Measurements from ENCODE around the gene PACRGL. TPM values are rescaled to one million over a fixed set of nuclear protein-coding genes. Genes with fewer than 3 reads are reported as not detected.

Gene PACRGL
- total and polyA plus RNA-seq, 10 of the 15 experiments (the other 5 are each of a cell fraction or from before 2014, with no cell fraction given), result 1.7 to 17.2 (median 7.3) TPM

DNA sequence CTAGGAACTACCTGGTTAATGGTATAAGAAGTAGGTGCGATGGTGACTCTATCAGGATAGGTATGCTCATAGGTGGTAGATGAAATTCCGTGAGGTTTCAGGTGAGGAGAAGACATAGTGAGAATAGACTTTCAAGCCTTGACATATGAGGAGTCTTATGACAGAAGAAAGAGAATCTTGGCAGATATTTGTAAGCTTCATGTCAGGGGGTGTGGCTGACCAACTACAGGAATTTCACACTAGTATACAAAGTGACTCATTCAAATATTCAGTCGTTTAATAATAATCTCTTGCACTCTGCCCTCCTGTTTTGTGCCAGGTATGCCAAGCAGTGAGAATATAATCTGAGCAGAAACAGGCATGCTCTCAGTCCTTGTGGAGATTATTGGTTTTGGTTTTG lies 22.8 kb downstream of the PACRGL start:
- H3K4me1 ChIP-seq (ENCODE audit: control insufficient read depth, insufficient read depth, low read length), result no peaks in the 10 kb centered on the region
- ChIA-PET RAD21 (ENCODE audit: unreplicated experiment) (no interaction called here), SMC1A (ENCODE audit: uncharacterized antibody, unreplicated experiment) (no interaction called here), CTCF (interaction anchor here (0.6 kb wide), 2 partner anchors 50 to 203 kb away, joined by 3 read pairs; no protein-coding TSS in a partner anchor), POLR2A (no interaction called here)
- no peak for FAIRE-seq
- H3K9ac ChIP-seq (ENCODE audit: control insufficient read depth, insufficient read depth, low read length), result no peak overlapping the region
- no TSS peak for BruUV-seq (replicated peaks)
- no peaks in the 10 kb centered on the region for H3K79me2 ChIP-seq (ENCODE audit: control insufficient read depth, insufficient read depth, low read length)
- H3K4me2 ChIP-seq (ENCODE audit: control insufficient read depth, insufficient read depth), result no peak overlapping the region
- H2AFZ ChIP-seq (ENCODE audit: control insufficient read depth, low read depth, low read length), result no peak overlapping the region
- no peaks in the 10 kb centered on the region for H3K27me3 ChIP-seq (replicated peaks in 1 of 2; ENCODE audit: control insufficient read depth in 2 of 2, insufficient read depth in 2 of 2, low read length in 1 of 2)
- no peak for DNase-seq (ENCODE audit: low read depth, low spot score)
- ATAC-seq, result no peak
- in situ Hi-C loops (cut with MboI) (no loop called here), intact Hi-C loops (cut with micrococcal nuclease; ENCODE audit: unreplicated experiment) (no loop called here)
- H3K9me3 ChIP-seq (replicated peaks; ENCODE audit: control insufficient read depth, insufficient read depth, low read length), result no peaks in the 10 kb centered on the region; the same call in 2 of the 3 replicates
- no peak overlapping the region for H3K4me3 ChIP-seq
- H3K36me3 ChIP-seq (ENCODE audit: control insufficient read depth in 2 of 2, insufficient read depth in 2 of 2, low read length in 1 of 2), result no peaks in the 10 kb centered on the region; a peak in 2 of 4 replicates
- no peak overlapping the region for H3K27ac ChIP-seq (ENCODE audit: control insufficient read depth, insufficient read depth)
- 35% methylated on average over 3 of the region's 3 CpGs for WGBS (ENCODE audit: insufficient coverage, insufficient replicate concordance, low lambda C conversion rate, missing lambda C conversion rate)
- H4K20me1 ChIP-seq (ENCODE audit: control insufficient read depth, insufficient read depth), result no peaks in the 10 kb centered on the region
- no peak for TF ChIP-seq BCL11A (IDR thresholded peaks at IDR 0.05; ENCODE audit: low read depth, low read length)
- no peak for TF ChIP-seq KDM1A (IDR thresholded peaks at IDR 0.05; ENCODE audit: borderline replicate concordance)
- TF ChIP-seq, protein P1, sequence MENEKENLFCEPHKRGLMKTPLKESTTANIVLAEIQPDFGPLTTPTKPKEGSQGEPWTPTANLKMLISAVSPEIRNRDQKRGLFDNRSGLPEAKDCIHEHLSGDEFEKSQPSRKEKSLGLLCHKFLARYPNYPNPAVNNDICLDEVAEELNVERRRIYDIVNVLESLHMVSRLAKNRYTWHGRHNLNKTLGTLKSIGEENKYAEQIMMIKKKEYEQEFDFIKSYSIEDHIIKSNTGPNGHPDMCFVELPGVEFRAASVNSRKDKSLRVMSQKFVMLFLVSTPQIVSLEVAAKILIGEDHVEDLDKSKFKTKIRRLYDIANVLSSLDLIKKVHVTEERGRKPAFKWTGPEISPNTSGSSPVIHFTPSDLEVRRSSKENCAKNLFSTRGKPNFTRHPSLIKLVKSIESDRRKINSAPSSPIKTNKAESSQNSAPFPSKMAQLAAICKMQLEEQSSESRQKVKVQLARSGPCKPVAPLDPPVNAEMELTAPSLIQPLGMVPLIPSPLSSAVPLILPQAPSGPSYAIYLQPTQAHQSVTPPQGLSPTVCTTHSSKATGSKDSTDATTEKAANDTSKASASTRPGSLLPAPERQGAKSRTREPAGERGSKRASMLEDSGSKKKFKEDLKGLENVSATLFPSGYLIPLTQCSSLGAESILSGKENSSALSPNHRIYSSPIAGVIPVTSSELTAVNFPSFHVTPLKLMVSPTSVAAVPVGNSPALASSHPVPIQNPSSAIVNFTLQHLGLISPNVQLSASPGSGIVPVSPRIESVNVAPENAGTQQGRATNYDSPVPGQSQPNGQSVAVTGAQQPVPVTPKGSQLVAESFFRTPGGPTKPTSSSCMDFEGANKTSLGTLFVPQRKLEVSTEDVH (IDR thresholded peaks at IDR 0.05; ENCODE audit: low read depth, partially characterized antibody), result no peak
- TF ChIP-seq TAF1 (IDR thresholded peaks at IDR 0.05; ENCODE audit: borderline replicate concordance, low read depth, low read length), result no peak
- TF ChIP-seq, protein P2, sequence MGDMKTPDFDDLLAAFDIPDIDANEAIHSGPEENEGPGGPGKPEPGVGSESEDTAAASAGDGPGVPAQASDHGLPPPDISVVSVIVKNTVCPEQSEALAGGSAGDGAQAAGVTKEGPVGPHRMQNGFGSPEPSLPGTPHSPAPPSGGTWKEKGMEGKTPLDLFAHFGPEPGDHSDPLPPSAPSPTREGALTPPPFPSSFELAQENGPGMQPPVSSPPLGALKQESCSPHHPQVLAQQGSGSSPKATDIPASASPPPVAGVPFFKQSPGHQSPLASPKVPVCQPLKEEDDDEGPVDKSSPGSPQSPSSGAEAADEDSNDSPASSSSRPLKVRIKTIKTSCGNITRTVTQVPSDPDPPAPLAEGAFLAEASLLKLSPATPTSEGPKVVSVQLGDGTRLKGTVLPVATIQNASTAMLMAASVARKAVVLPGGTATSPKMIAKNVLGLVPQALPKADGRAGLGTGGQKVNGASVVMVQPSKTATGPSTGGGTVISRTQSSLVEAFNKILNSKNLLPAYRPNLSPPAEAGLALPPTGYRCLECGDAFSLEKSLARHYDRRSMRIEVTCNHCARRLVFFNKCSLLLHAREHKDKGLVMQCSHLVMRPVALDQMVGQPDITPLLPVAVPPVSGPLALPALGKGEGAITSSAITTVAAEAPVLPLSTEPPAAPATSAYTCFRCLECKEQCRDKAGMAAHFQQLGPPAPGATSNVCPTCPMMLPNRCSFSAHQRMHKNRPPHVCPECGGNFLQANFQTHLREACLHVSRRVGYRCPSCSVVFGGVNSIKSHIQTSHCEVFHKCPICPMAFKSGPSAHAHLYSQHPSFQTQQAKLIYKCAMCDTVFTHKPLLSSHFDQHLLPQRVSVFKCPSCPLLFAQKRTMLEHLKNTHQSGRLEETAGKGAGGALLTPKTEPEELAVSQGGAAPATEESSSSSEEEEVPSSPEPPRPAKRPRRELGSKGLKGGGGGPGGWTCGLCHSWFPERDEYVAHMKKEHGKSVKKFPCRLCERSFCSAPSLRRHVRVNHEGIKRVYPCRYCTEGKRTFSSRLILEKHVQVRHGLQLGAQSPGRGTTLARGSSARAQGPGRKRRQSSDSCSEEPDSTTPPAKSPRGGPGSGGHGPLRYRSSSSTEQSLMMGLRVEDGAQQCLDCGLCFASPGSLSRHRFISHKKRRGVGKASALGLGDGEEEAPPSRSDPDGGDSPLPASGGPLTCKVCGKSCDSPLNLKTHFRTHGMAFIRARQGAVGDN (IDR thresholded peaks at IDR 0.05), result no peak
- no peak for TF ChIP-seq ZNF384 (IDR thresholded peaks at IDR 0.05; ENCODE audit: borderline replicate concordance, low read depth, low read length)
- TF ChIP-seq, protein P3, sequence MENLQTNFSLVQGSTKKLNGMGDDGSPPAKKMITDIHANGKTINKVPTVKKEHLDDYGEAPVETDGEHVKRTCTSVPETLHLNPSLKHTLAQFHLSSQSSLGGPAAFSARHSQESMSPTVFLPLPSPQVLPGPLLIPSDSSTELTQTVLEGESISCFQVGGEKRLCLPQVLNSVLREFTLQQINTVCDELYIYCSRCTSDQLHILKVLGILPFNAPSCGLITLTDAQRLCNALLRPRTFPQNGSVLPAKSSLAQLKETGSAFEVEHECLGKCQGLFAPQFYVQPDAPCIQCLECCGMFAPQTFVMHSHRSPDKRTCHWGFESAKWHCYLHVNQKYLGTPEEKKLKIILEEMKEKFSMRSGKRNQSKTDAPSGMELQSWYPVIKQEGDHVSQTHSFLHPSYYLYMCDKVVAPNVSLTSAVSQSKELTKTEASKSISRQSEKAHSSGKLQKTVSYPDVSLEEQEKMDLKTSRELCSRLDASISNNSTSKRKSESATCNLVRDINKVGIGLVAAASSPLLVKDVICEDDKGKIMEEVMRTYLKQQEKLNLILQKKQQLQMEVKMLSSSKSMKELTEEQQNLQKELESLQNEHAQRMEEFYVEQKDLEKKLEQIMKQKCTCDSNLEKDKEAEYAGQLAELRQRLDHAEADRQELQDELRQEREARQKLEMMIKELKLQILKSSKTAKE (IDR thresholded peaks at IDR 0.05; ENCODE audit: low read depth, poor library complexity, severe bottlenecking), result no peak
- no peak for TF ChIP-seq SMAD5 (IDR thresholded peaks at IDR 0.05; ENCODE audit: low read depth)
- TF ChIP-seq HDAC2 (IDR thresholded peaks at IDR 0.05), result no peak
- TF ChIP-seq ZNF217 (IDR thresholded peaks at IDR 0.05), result no peak
- TF ChIP-seq MYC (IDR thresholded peaks at IDR 0.05; ENCODE audit: insufficient read depth, insufficient read length, insufficient replicate concordance, low read length, severe bottlenecking), result no peak
- no peak for TF ChIP-seq TBL1XR1 (IDR thresholded peaks at IDR 0.05; ENCODE audit: low read depth, low read length)
- TF ChIP-seq NR2C1 (IDR thresholded peaks at IDR 0.05), result no peak
- TF ChIP-seq EGR1 (IDR thresholded peaks at IDR 0.05; ENCODE audit: borderline replicate concordance in 1 of 2, low read depth in 2 of 2, low read length in 2 of 2), result no peak
- no peak for TF ChIP-seq CHD2 (IDR thresholded peaks at IDR 0.05; ENCODE audit: borderline replicate concordance, low read depth, low read length)
